K562 (cell line): ENCODE data around the gene FAM131C. TPM values are rescaled to one million over a fixed set of nuclear protein-coding genes. Genes with fewer than 3 reads are reported as not detected.

Experiments
- ATF2 ChIP-seq: sonication (generic); formaldehyde crosslinking; IDR thresholded peaks from 2 replicates; pipeline ENCODE4 v1.8.1; 2022; ENCODE audit warnings: missing genetic modification reagents
- BHLHE40 ChIP-seq: IDR thresholded peaks from 2 replicates; pipeline ENCODE4 v1.6.1; 2011; ENCODE audit warnings: low read length, improper control_type of control experiment
- BMI1 ChIP-seq: fragments of 150-350 bp; IDR thresholded peaks from 2 replicates; pipeline ENCODE4 v1.6.1; 2014; ENCODE audit warnings: low read length
- CBX5 ChIP-seq: IDR thresholded peaks from 2 replicates; pipeline ENCODE4 v1.6.1; 2014; ENCODE audit warnings: low read depth, borderline replicate concordance
- CREB3L1 ChIP-seq: fragments of 450-650 bp; IDR thresholded peaks from 2 replicates; pipeline ENCODE4 v1.6.1; 2014; ENCODE audit warnings: low read depth, mild to moderate bottlenecking, moderate library complexity, borderline replicate concordance
- CREBBP ChIP-seq: IDR thresholded peaks from one replicate; pipeline ENCODE4 v1.6.1; 2012; ENCODE audit warnings: low read depth, mild to moderate bottlenecking, control low read depth, inconsistent platforms, low read length
- ELK1 ChIP-seq: sonication (generic); formaldehyde crosslinking; IDR thresholded peaks from 2 replicates; pipeline ENCODE4 v1.8.1; 2022; ENCODE audit warnings: missing genetic modification reagents
- EWSR1 ChIP-seq: fragments of 450-650 bp; IDR thresholded peaks from 2 replicates; pipeline ENCODE4 v1.6.1; 2018; ENCODE audit warnings: borderline replicate concordance, mild to moderate bottlenecking, low read depth, moderate library complexity; ENCODE audit not compliant: partially characterized antibody
- FOXM1 ChIP-seq, 2 experiments: fragments of 450-650 bp in 1 of 2; sonication (generic) in 1 of 2; formaldehyde crosslinking in 1 of 2; IDR thresholded peaks; 2 replicates each; pipeline versions ENCODE4 v1.6.1 to v1.9.0; 2017 to 2022; ENCODE audit warnings: low read depth in 2 of 2, mild to moderate bottlenecking in 2 of 2, missing genetic modification reagents in 1 of 2, moderate library complexity in 1 of 2
- HDAC8 ChIP-seq: fragments of 450-650 bp; IDR thresholded peaks from 2 replicates; pipeline ENCODE4 v1.6.1; 2016; ENCODE audit warnings: mild to moderate bottlenecking, missing genetic modification characterization, moderate library complexity, missing compliant biosample characterization
- KHSRP ChIP-seq: fragments of 450-650 bp; IDR thresholded peaks from 2 replicates; pipeline ENCODE4 v1.6.1; 2017
- KLF13 ChIP-seq: fragments of 450-650 bp; IDR thresholded peaks from 2 replicates; pipeline ENCODE4 v1.6.1; 2016; ENCODE audit warnings: missing genetic modification characterization, low read depth, mild to moderate bottlenecking, missing compliant biosample characterization, moderate library complexity, borderline replicate concordance
- MXI1 ChIP-seq: IDR thresholded peaks from 2 replicates; pipeline ENCODE4 v1.6.1; 2011; ENCODE audit warnings: low read depth, mild to moderate bottlenecking, improper control_type of control experiment, low read length
- POLR2A ChIP-seq: fragments of 450-650 bp; conservative IDR thresholded peaks from 2 replicates; pipeline ENCODE4 v1.6.1; 2016
- ZBTB2 ChIP-seq: fragments of 450-650 bp; IDR thresholded peaks from 2 replicates; pipeline ENCODE4 v1.6.1; 2016; ENCODE audit warnings: antibody characterized with exemption
- ZKSCAN3 ChIP-seq: fragments of 250-450 bp; sonication (Bioruptor Pico); IDR thresholded peaks from 2 replicates; pipeline ENCODE4 v1.4.0; 2020
- ZNF212 ChIP-seq: fragments of 450-650 bp; formaldehyde crosslinking; IDR thresholded peaks from 2 replicates; pipeline ENCODE4 v1.4.0; 2020; ENCODE audit warnings: mild to moderate bottlenecking
- ZNF511 ChIP-seq: sonication (generic); formaldehyde crosslinking; IDR thresholded peaks from 2 replicates; pipeline ENCODE4 v1.8.0; 2022; ENCODE audit warnings: mild to moderate bottlenecking, missing genetic modification reagents
- ZNF589 ChIP-seq: fragments of 200-800 bp; sonication (Bioruptor generic); IDR thresholded peaks from 2 replicates; pipeline ENCODE4 v1.6.1; 2016; ENCODE audit warnings: low read depth, missing genetic modification characterization, missing compliant biosample characterization
- ZNF639 ChIP-seq, 2 experiments: fragments of 200-800 bp in 1 of 2; sonication (Bioruptor generic) in 1 of 2; sonication (generic) in 1 of 2; formaldehyde crosslinking in 1 of 2; IDR thresholded peaks in 1 of 2; conservative IDR thresholded peaks in 1 of 2; 2 replicates each; pipeline versions ENCODE4 v1.5.0 to v1.6.1; 2016 to 2020; ENCODE audit warnings: missing compliant biosample characterization in 1 of 2, missing genetic modification characterization in 1 of 2, missing genetic modification reagents in 1 of 2
- ZNF79 ChIP-seq: fragments of 250-450 bp; sonication (Bioruptor Pico); IDR thresholded peaks from 2 replicates; pipeline ENCODE4 v1.4.0; 2020; ENCODE audit warnings: low read depth, mild to moderate bottlenecking, moderate library complexity
- polyA plus RNA-seq, 8 experiments: library from polyadenylated mRNA; depleted of rRNA in 4 of 8; stranded (reverse) in 5 of 8; unstranded in 3 of 8; fragments of >200 nt; fragmentation: Nextera tagmentation in 2 of 8; fragmentation: Illumina TruSeq in 1 of 8; extraction: Ambion mirVana in 2 of 8; extraction: Trizol in 1 of 8; gene quantifications; 2 replicates each; pipeline versions ENCODE4 v1.2.1 to v1.2.3, GENCODE V29; 2011 to 2014; ENCODE audit warnings: inconsistent platforms in 1 of 8, missing spikeins in 1 of 8
- total RNA-seq, 7 experiments: library from RNA; depleted of rRNA in 6 of 7; stranded (reverse); fragments of >200 nt in 6 of 7; fragmentation: Illumina TruSeq in 2 of 7; extraction: Trizol in 2 of 7; gene quantifications; 2 replicates each; pipeline versions ENCODE4 v1.2.1 to v1.2.3, GENCODE V29; 2011 to 2021; ENCODE audit warnings: low replicate concordance in 1 of 7

The FAM131C gene
- total and polyA plus RNA-seq, 9 of the 15 experiments (the other 6 are each of a cell fraction or from before 2014, with no cell fraction given), result 0.10 to 0.29 (median 0.16) TPM; not detected in 6

GRCh38 chr1:16032388-16033102 is 40.9 kb downstream of the FAM131C start (continued):
- TF ChIP-seq ELK1 (no peak), ZNF589 (CRISPR knock-in tag) (no peak), ATF2 (CRISPR knock-in tag) (no peak), CREBBP (no peak), MXI1 (no peak), POLR2A (no peak), KLF13 (tag) (peak; percentile 88), ZNF79 (CRISPR knock-in tag) (no peak), ZKSCAN3 (no peak), CBX5 (no peak), CREB3L1 (no peak), ZNF212 (CRISPR knock-in tag) (no peak), ZBTB2 (no peak; the same call in 1 of the 2 replicates), BMI1 (no peak), FOXM1 (IDR thresholded peaks at IDR 0.05; ENCODE audit: low read depth) (no peak), FOXM1 (CRISPR knock-in tag; IDR thresholded peaks at IDR 0.05; ENCODE audit: low read depth) (no peak), EWSR1 (no peak), ZNF511 (CRISPR knock-in tag) (0 out of 2 replicates have a peak, but pooled peaks have one; percentile 55), ZNF639 (CRISPR knock-in tag; conservative IDR thresholded peaks at IDR 0.05 in 1 of 2, IDR thresholded peaks at IDR 0.05 in 1 of 2) (no peak), HDAC8 (no peak), KHSRP (no peak), BHLHE40 (peak; percentile 48; the same call in 1 of the 2 replicates)
